Ishikawa (cell line): Measurements from ENCODE around the gene KIAA1217.

Experiments
- CEBPB ChIP-seq: IDR thresholded peaks from 2 replicates; pipeline ENCODE4 v1.6.1; 2012
- CREB1 ChIP-seq: IDR thresholded peaks from 2 replicates; pipeline ENCODE4 v1.6.1; 2012; ENCODE audit warnings: low read depth
- EGR1 ChIP-seq: IDR thresholded peaks from 2 replicates; pipeline ENCODE4 v1.6.1; 2012
- EP300 ChIP-seq: IDR thresholded peaks from 2 replicates; pipeline ENCODE4 v1.6.1; 2012; ENCODE audit warnings: borderline replicate concordance
- FOXM1 ChIP-seq: IDR thresholded peaks from 2 replicates; pipeline ENCODE4 v1.6.1; 2012; ENCODE audit warnings: low read depth, borderline replicate concordance
- NFIC ChIP-seq: IDR thresholded peaks from 2 replicates; pipeline ENCODE4 v1.6.1; 2012
- RAD21 ChIP-seq: IDR thresholded peaks from 2 replicates; pipeline ENCODE4 v1.6.1; 2012; ENCODE audit warnings: low read depth
- TAF1 ChIP-seq: IDR thresholded peaks from 2 replicates; pipeline ENCODE4 v1.6.1; 2012; ENCODE audit warnings: low read depth, mild to moderate bottlenecking
- TCF12 ChIP-seq: IDR thresholded peaks from 2 replicates; pipeline ENCODE4 v1.6.1; 2012; ENCODE audit warnings: low read depth
- TEAD4 ChIP-seq: IDR thresholded peaks from 2 replicates; pipeline ENCODE4 v1.6.1; 2012
- YY1 ChIP-seq: IDR thresholded peaks from 2 replicates; pipeline ENCODE4 v1.6.1; 2012; ENCODE audit warnings: low read depth
- ZBTB7A ChIP-seq: IDR thresholded peaks from 2 replicates; pipeline ENCODE4 v1.6.1; 2012; ENCODE audit warnings: low read depth
- TF ChIP-seq, protein P1 (sequence below): IDR thresholded peaks from 2 replicates; pipeline ENCODE4 v1.6.1; 2012; ENCODE audit warnings: low read depth, mild to moderate bottlenecking
- TF ChIP-seq, protein P2 (sequence below): IDR thresholded peaks from 2 replicates; pipeline ENCODE4 v1.6.1; 2012
- TF ChIP-seq, protein P3 (sequence below): IDR thresholded peaks from 2 replicates; pipeline ENCODE4 v1.6.1; 2012

The KIAA1217 gene

GRCh38 chr10:24374134-24374915, 165.4 kb downstream of the KIAA1217 start:
- TF ChIP-seq NFIC, result no peak
- no peak for TF ChIP-seq RAD21
- TF ChIP-seq EGR1, result no peak
- no peak for TF ChIP-seq TCF12
- no peak for TF ChIP-seq FOXM1
- TF ChIP-seq, protein P1, sequence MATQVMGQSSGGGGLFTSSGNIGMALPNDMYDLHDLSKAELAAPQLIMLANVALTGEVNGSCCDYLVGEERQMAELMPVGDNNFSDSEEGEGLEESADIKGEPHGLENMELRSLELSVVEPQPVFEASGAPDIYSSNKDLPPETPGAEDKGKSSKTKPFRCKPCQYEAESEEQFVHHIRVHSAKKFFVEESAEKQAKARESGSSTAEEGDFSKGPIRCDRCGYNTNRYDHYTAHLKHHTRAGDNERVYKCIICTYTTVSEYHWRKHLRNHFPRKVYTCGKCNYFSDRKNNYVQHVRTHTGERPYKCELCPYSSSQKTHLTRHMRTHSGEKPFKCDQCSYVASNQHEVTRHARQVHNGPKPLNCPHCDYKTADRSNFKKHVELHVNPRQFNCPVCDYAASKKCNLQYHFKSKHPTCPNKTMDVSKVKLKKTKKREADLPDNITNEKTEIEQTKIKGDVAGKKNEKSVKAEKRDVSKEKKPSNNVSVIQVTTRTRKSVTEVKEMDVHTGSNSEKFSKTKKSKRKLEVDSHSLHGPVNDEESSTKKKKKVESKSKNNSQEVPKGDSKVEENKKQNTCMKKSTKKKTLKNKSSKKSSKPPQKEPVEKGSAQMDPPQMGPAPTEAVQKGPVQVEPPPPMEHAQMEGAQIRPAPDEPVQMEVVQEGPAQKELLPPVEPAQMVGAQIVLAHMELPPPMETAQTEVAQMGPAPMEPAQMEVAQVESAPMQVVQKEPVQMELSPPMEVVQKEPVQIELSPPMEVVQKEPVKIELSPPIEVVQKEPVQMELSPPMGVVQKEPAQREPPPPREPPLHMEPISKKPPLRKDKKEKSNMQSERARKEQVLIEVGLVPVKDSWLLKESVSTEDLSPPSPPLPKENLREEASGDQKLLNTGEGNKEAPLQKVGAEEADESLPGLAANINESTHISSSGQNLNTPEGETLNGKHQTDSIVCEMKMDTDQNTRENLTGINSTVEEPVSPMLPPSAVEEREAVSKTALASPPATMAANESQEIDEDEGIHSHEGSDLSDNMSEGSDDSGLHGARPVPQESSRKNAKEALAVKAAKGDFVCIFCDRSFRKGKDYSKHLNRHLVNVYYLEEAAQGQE, result no peak
- no peak for TF ChIP-seq CREB1
- TF ChIP-seq, protein P2, sequence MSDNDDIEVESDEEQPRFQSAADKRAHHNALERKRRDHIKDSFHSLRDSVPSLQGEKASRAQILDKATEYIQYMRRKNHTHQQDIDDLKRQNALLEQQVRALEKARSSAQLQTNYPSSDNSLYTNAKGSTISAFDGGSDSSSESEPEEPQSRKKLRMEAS, result no peak
- no peak for TF ChIP-seq YY1

GRCh38 chr10:24375510-24375909, 166.6 kb downstream of the KIAA1217 start:
- TF ChIP-seq CEBPB (no peak), EP300 (no peak), ZBTB7A (no peak), CREB1 (no peak), EGR1 (no peak), FOXM1 (no peak)
- TF ChIP-seq, protein P3, sequence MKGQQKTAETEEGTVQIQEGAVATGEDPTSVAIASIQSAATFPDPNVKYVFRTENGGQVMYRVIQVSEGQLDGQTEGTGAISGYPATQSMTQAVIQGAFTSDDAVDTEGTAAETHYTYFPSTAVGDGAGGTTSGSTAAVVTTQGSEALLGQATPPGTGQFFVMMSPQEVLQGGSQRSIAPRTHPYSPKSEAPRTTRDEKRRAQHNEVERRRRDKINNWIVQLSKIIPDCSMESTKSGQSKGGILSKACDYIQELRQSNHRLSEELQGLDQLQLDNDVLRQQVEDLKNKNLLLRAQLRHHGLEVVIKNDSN, result no peak
- TF ChIP-seq, protein P1, result no peak

DNA sequence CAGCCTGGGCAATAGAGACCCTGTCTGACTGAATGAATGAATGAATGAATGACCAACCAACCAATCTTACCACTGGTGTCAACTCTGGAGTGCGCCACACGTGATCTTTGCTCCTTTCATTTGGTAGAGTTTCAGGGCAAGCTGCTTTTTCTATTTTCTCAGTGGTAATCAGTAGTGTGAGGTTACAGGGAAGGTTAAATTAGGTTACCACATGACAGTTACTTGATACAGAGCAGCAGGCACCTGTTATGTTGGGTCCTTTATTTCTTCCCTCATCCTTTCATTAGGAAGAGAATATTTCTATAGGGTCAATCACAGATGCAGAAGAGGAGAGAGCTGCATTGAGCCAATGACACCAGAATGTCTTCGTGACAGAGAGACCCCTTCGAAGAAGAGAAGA, 167.8 kb downstream of the KIAA1217 start:
- TF ChIP-seq, protein P1, result no peak
- no peak for TF ChIP-seq EP300
- no peak for TF ChIP-seq TEAD4
- TF ChIP-seq, protein P3, result no peak
- no peak for TF ChIP-seq NFIC
- no peak for TF ChIP-seq ZBTB7A
- no peak for TF ChIP-seq YY1
- no peak for TF ChIP-seq FOXM1
- no peak for TF ChIP-seq CREB1
- no peak for TF ChIP-seq RAD21
- no peak for TF ChIP-seq EGR1
- TF ChIP-seq TAF1, result no peak
- no peak for TF ChIP-seq CEBPB
- no peak for TF ChIP-seq TCF12
- TF ChIP-seq, protein P2, result no peak

GRCh38 chr10:24378126-24378920, 169.4 kb downstream of the KIAA1217 start:
- no peak for TF ChIP-seq NFIC
- TF ChIP-seq, protein P2, result no peak
- no peak for TF ChIP-seq FOXM1
- TF ChIP-seq RAD21, result no peak
- TF ChIP-seq, protein P3, result no peak
